GM12878 (cell line): ENCODE measurements around the gene ENDOV. TPM values are rescaled to one million over a fixed set of nuclear protein-coding genes. Genes with fewer than 3 reads are reported as not detected.

ENCODE experiments used
- ATAC-seq: fragments of 200-7000 bp; cut with Tn5 transposase; 3 replicates; pipeline ENCODE4 v1.9.1; 2020; ENCODE audit warnings: mild to moderate bottlenecking, moderate library complexity
- Bru-seq: library from RNA; stranded (reverse); fragments of 400-500 nt; gene quantifications from one replicate; lab custom pipeline; 2021; lab: Mats Ljungman, UMichigan
- BruChase-seq, 2 experiments: library from RNA; stranded (reverse); fragments of 400-500 nt; gene quantifications; one replicate each; lab custom pipeline; 2021; lab: Mats Ljungman, UMichigan
- BruUV-seq: library from RNA; stranded (reverse); fragments of 400-500 nt; replicated peaks from 2 replicates; lab custom pipeline; 2021; lab: Mats Ljungman, UMichigan
- CTCF ChIA-PET: fragments of 300-600 bp; sonication (Branson Sonifier 250); formaldehyde crosslinking; extraction: SDS; loops from one replicate; lab custom pipeline; 2021; ENCODE audit warnings: inconsistent platforms; lab: Yijun Ruan, JAX
- POLR2A ChIA-PET: fragments of 350-600 bp; formaldehyde crosslinking; extraction: SDS; loops from one replicate; lab custom pipeline; 2021; ENCODE audit warnings: inconsistent platforms; lab: Charles Lee
- RAD21 ChIA-PET: fragments of 300-600 bp; sonication (Branson Sonifier 250); formaldehyde crosslinking; loops from one replicate; lab custom pipeline; 2023; ENCODE audit warnings: antibody characterized with exemption; ENCODE audit not compliant: unreplicated experiment; lab: Charles Lee
- SMC1A ChIA-PET: fragments of 300-600 bp; sonication (Branson Sonifier 250); formaldehyde crosslinking; loops from one replicate; lab custom pipeline; 2023; ENCODE audit not compliant: unreplicated experiment, uncharacterized antibody; lab: Charles Lee
- DNase-seq: peaks from one replicate; pipeline ENCODE4 v3.0.0-alpha.2; 2011; ENCODE audit warnings: low read depth, low spot score
- FAIRE-seq: peaks from 3 replicates; lab custom pipeline; 2011; peaks lifted over from hg19 to GRCh38; lab: Jason Lieb, UNC
- H2AFZ ChIP-seq: 2 replicates; pipeline ENCODE4 v1.6.0; 2011; ENCODE audit warnings: low read depth, low read length, control low read depth; ENCODE audit not compliant: control insufficient read depth
- H3K27ac ChIP-seq: 2 replicates; pipeline ENCODE4 v1.5.1; 2011; ENCODE audit warnings: control low read depth; ENCODE audit not compliant: control insufficient read depth, insufficient read depth
- H3K27me3 ChIP-seq, 2 experiments: replicated peaks in 1 of 2; 2 replicates each; pipeline versions ENCODE4 v1.6.0 to v1.6.1; 2011; ENCODE audit warnings: low read length in 1 of 2; ENCODE audit not compliant: control insufficient read depth in 2 of 2, insufficient read depth in 2 of 2
- H3K36me3 ChIP-seq, 2 experiments: 2 replicates each; pipeline ENCODE4 v1.5.1; 2011; ENCODE audit warnings: low read length in 1 of 2; ENCODE audit not compliant: control insufficient read depth in 2 of 2, insufficient read depth in 2 of 2
- H3K4me1 ChIP-seq: 2 replicates; pipeline ENCODE4 v1.6.1; 2011; ENCODE audit warnings: mild to moderate bottlenecking, low read length, moderate library complexity, mixed read lengths; ENCODE audit not compliant: control insufficient read depth, insufficient read depth
- H3K4me2 ChIP-seq: 2 replicates; pipeline ENCODE4 v1.6.0; 2011; ENCODE audit warnings: control low read depth; ENCODE audit not compliant: control insufficient read depth, insufficient read depth
- H3K4me3 ChIP-seq: fragments of 200-600 bp; sonication (generic); 2 replicates; pipeline ENCODE4 v1.5.1; 2016
- H3K79me2 ChIP-seq: 2 replicates; pipeline ENCODE4 v1.6.0; 2011; ENCODE audit warnings: low read length; ENCODE audit not compliant: control insufficient read depth, insufficient read depth
- H3K9ac ChIP-seq: 2 replicates; pipeline ENCODE4 v1.8.0; 2011; ENCODE audit warnings: low read length, control low read depth, mixed read lengths; ENCODE audit not compliant: control insufficient read depth, insufficient read depth
- H3K9me3 ChIP-seq: replicated peaks from 3 replicates; pipeline ENCODE4 v1.5.1; 2011; ENCODE audit warnings: mild to moderate bottlenecking, low read length; ENCODE audit not compliant: control insufficient read depth, insufficient read depth
- H4K20me1 ChIP-seq: 2 replicates; pipeline ENCODE4 v1.6.0; 2011; ENCODE audit not compliant: control insufficient read depth, insufficient read depth
- BMI1 ChIP-seq: fragments of 450-650 bp; IDR thresholded peaks from 2 replicates; pipeline ENCODE4 v1.6.1; 2016; ENCODE audit warnings: mild to moderate bottlenecking, moderate library complexity, borderline replicate concordance
- BRCA1 ChIP-seq: IDR thresholded peaks from 2 replicates; pipeline ENCODE4 v1.6.1; 2011; ENCODE audit warnings: low read depth, low read length, improper control_type of control experiment
- CEBPB ChIP-seq, 2 experiments: fragments of 150-350 bp in 1 of 2; IDR thresholded peaks; 2 replicates each; pipeline ENCODE4 v1.6.1; 2012 to 2014; ENCODE audit warnings: low read depth in 2 of 2, low read length in 2 of 2, borderline replicate concordance in 1 of 2, inconsistent platforms in 1 of 2
- HCFC1 ChIP-seq: fragments of 150-350 bp; IDR thresholded peaks from 2 replicates; pipeline ENCODE4 v1.6.1; 2014; ENCODE audit warnings: low read length
- HDGF ChIP-seq: fragments of 450-650 bp; IDR thresholded peaks from 2 replicates; pipeline ENCODE4 v1.6.1; 2016; ENCODE audit warnings: antibody characterized with exemption
- MEF2A ChIP-seq: IDR thresholded peaks from 2 replicates; pipeline ENCODE4 v1.6.1; 2011; ENCODE audit warnings: low read depth, mild to moderate bottlenecking, low read length, moderate library complexity; ENCODE audit not compliant: insufficient read depth
- MTA3 ChIP-seq: IDR thresholded peaks from 2 replicates; pipeline ENCODE4 v1.6.1; 2012; ENCODE audit warnings: low read length, inconsistent platforms, borderline replicate concordance
- NBN ChIP-seq: fragments of 450-650 bp; IDR thresholded peaks from 2 replicates; pipeline ENCODE4 v1.6.1; 2016
- RB1 ChIP-seq: fragments of 450-650 bp; formaldehyde crosslinking; IDR thresholded peaks from 2 replicates; pipeline ENCODE4 v1.6.1; 2017; ENCODE audit warnings: mild to moderate bottlenecking, borderline replicate concordance
- RUNX3 ChIP-seq: IDR thresholded peaks from 2 replicates; pipeline ENCODE4 v1.6.1; 2012; ENCODE audit warnings: low read length, inconsistent platforms
- SIN3A ChIP-seq: IDR thresholded peaks from 2 replicates; pipeline ENCODE4 v1.6.1; 2012; ENCODE audit warnings: low read depth, low read length, improper control_type of control experiment
- SRF ChIP-seq, 2 experiments: IDR thresholded peaks; 2 replicates each; pipeline ENCODE4 v1.6.1; 2011; ENCODE audit warnings: low read depth in 2 of 2, low read length in 2 of 2, mild to moderate bottlenecking in 1 of 2, moderate library complexity in 1 of 2
- SUZ12 ChIP-seq: fragments of 200-600 bp; sonication (generic); IDR thresholded peaks from one replicate; pipeline ENCODE4 v1.6.1; 2018; ENCODE audit warnings: antibody characterized with exemption, mild to moderate bottlenecking; ENCODE audit not compliant: unreplicated experiment
- WGBS: methylation state at CpG from one replicate; pipeline ENCODE4 v1.1.6; 2016; ENCODE audit warnings: low lambda C conversion rate; ENCODE audit not compliant: insufficient replicate concordance, insufficient coverage; ENCODE audit errors: missing lambda C conversion rate; 5-methylcytosine and 5-hydroxymethylcytosine counted together
- in situ Hi-C: fragments of 300-500 bp; cut with MboI; formaldehyde crosslinking; loops from 9 replicates; pipeline ENCODE4 v1.14.3; 2018; ENCODE audit warnings: mixed read lengths
- intact Hi-C: fragments of 100-400 bp; cut with micrococcal nuclease; formaldehyde crosslinking; loops from one replicate; pipeline ENCODE4 v1.14.2; 2022; ENCODE audit not compliant: unreplicated experiment
- long read RNA-seq, 2 experiments: library from polyadenylated mRNA; unstranded; transcript quantifications; one replicate each; pipeline ENCODE4 v2.0.0, GENCODE V29; 2019 to 2020
- polyA minus RNA-seq, 3 experiments: library from RNA; depleted of rRNA, polyadenylated mRNA; stranded (reverse); fragments of >200 nt; gene quantifications; 2 replicates each; pipeline ENCODE4 v1.2.3, GENCODE V29; 2011
- polyA plus RNA-seq, 11 experiments: library from polyadenylated mRNA; depleted of rRNA in 4 of 11; unstranded in 6 of 11; stranded (reverse) in 5 of 11; fragments of >200 nt; fragmentation: Nextera tagmentation in 4 of 11; fragmentation: Illumina TruSeq in 1 of 11; extraction: Ambion mirVana in 4 of 11; extraction: Trizol in 1 of 11; gene quantifications; 1 replicate in 1 of 11; 2 replicates in 10 of 11; pipeline versions ENCODE4 v1.2.1 to v1.2.3, GENCODE V29; 2011 to 2016; ENCODE audit warnings: inconsistent platforms in 2 of 11, missing spikeins in 2 of 11, low read depth in 1 of 11
- total RNA-seq, 4 experiments: library from RNA; depleted of rRNA in 3 of 4; stranded (reverse); fragments of >200 nt in 3 of 4; fragmentation: Illumina TruSeq in 1 of 4; extraction: Trizol in 1 of 4; gene quantifications; 2 replicates each; pipeline versions ENCODE4 v1.2.1 to v1.2.3, GENCODE V29; 2013 to 2021
- TF ChIP-seq, protein P1 (sequence below): fragments of 450-650 bp; formaldehyde crosslinking; IDR thresholded peaks from 2 replicates; pipeline ENCODE4 v1.5.0; 2022; ENCODE audit warnings: mild to moderate bottlenecking, missing genetic modification characterization

Gene ENDOV
- total RNA-seq (2013; cell fraction: nucleolus; rRNA removed): 27.5 and 31.4 TPM in 2 replicates
- total RNA-seq (2014; rRNA removed) (7.3 and 10.1 TPM in 2 replicates), total RNA-seq (2014; rRNA removed; fragmentation: Illumina TruSeq; extraction: Trizol) (3.0 and 3.8 TPM in 2 replicates), total RNA-seq (2021) (10.7 and 11.9 TPM in 2 replicates), polyA plus RNA-seq (2011; rRNA removed) (5.0 and 6.6 TPM in 2 replicates), polyA plus RNA-seq (2014; fragmentation: Illumina TruSeq; extraction: Trizol) (1.6 and 3.1 TPM in 2 replicates), polyA plus RNA-seq (2014; fragmentation: Nextera tagmentation; extraction: Ambion mirVana) (1 to 10 TPM in 1 of 2 experiments, under 1 TPM in 1; 0.63 to 4.5 TPM), polyA plus RNA-seq (2014; rRNA removed) (9.6 and 10.3 TPM in 2 replicates), polyA plus RNA-seq (2016; fragmentation: Nextera tagmentation; extraction: Ambion mirVana) (10 to 100 TPM; 10.4 to 11.6 TPM), polyA minus RNA-seq (2011; rRNA and poly(A)+ RNA removed) (8.2 and 15.3 TPM in 2 replicates), Bru-seq, nascent RNA (percentile 55 among the genes with signal in this experiment), BruChase-seq, experiment 1, labeled RNA remaining after a 6-hour chase (percentile 52 among the genes with signal in this experiment), BruChase-seq, experiment 2, labeled RNA remaining after a 2-hour chase (percentile 53 among the genes with signal in this experiment)
- polyA plus RNA-seq (2011; ENCODE audit: low read depth): 5.6 TPM
- polyA plus RNA-seq (2011; cell fraction: cytosol; rRNA removed): 9.0 and 10.5 TPM in 2 replicates
- polyA plus RNA-seq (2011; cell fraction: nucleus; rRNA removed): 17.5 and 22.4 TPM in 2 replicates
- 10.7 and 11.6 TPM in 2 replicates for polyA plus RNA-seq (2012)
- polyA minus RNA-seq (2011; cell fraction: cytosol; rRNA and poly(A)+ RNA removed): 2.8 TPM in 2 replicates
- polyA minus RNA-seq (2011; cell fraction: nucleus; rRNA and poly(A)+ RNA removed): 8.0 and 17.9 TPM in 2 replicates
- long read RNA-seq, experiment 1, partial matches to known transcripts: 1 of 4 reads
- long read RNA-seq, experiment 1, other reads (novel, unspliced or antisense): 3 of 4 reads
- long read RNA-seq, experiment 2, partial matches to known transcripts: 0 of 10 reads
- long read RNA-seq, experiment 2, other reads (novel, unspliced or antisense): 8 of 10 reads

DNA sequence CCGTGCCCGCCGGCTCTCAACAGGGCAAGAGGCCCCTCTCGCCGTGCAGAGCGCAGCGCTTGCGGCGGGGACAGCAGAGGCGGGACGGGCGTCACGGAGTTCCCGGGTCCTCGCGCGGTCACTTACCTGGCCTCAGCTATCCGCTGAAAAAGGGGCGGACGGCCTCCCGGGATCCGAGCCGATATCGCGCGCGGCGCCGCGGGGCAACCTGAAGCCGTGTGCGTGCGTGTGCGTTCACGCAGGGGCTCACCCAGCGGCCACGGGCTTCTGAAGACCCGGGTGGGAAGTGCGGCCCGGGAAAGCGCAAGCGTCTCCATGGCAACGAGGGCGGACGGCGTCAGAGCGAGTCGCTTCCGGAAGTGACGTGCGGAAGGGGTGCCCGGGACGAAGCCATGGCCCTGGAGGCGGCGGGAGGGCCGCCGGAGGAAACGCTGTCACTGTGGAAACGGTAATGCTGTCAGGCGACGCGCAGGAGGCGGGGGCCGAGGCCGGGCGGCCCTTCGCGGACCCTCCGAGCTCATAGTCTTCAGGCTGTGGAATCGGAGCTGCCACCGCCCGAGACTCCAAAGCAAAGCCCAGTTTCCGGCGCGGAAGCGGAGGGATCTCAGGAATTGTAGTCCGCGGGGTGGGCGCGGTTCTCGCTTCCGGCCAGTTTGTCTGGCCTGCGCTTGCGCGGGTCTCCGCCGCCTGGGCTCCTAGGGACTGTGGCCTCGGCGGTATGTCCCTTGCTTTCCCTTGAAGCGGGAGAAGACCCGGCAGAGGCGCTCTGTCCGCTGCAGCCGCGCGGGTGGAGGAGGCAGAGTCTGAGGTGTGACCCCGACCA, at the start of gene ENDOV:
Gene ENDOV, plus strand, starts transcription at position 365 of the 823 bp plus-strand sequence. Its CDS starts 28 bp downstream, at position 393.
- in situ Hi-C loops: no loop called here
- Histone ChIP-seq H3K9me3 (no peaks in the 10 kb centered on the region), H3K36me3 (no peaks in the 10 kb centered on the region; a peak in 1 of 4 replicates), H4K20me1 (no peaks in the 10 kb centered on the region), H3K4me2 (peak within 1 kb of the TSS; percentile 99), H3K27ac (peak within 1 kb of the TSS; percentile 87), H3K79me2 (peaks cover 5% of the 10 kb centered on the region), H3K4me3 (peak within 1 kb of the TSS; percentile 93), H2AFZ (peak within 1 kb of the TSS; percentile 98), H3K4me1 (no peaks in the 10 kb centered on the region), H3K9ac (peak within 1 kb of the TSS; percentile 81), H3K27me3 (no peaks in the 10 kb centered on the region)
- peak; percentile 96 for ATAC-seq
- SMC1A ChIA-PET: interaction anchor here (1.7 kb wide), 1 partner anchor 39 kb away, joined by 3 read pairs; no protein-coding TSS in a partner anchor
- CTCF ChIA-PET: interaction anchor here (0.7 kb wide), 1 partner anchor 12 kb away, joined by 3 read pairs; no protein-coding TSS in a partner anchor
- RAD21 ChIA-PET: interaction anchor here (1.1 kb wide), 1 partner anchor 219 kb away, joined by 3 read pairs; no protein-coding TSS in a partner anchor
- POLR2A ChIA-PET: no interaction called here
- TSS peak; percentile 80 for BruUV-seq
- WGBS: under 1% methylated on average over 88 of the region's 97 CpGs
- intact Hi-C loops: no loop called here
- peak; percentile 56 for DNase-seq
- peak; percentile 99 for FAIRE-seq
- TF ChIP-seq SUZ12 (no peak), SRF (IDR thresholded peaks at IDR 0.05; ENCODE audit: low read depth in 2 of 2, low read length in 2 of 2) (peak in 1 of 2 experiments; percentile 62; a peak in 1 of 4 replicates), HCFC1 (peak; percentile 65), HDGF (no peak), BRCA1 (no peak), RUNX3 (peak; percentile 56), BMI1 (peak; percentile 99), MTA3 (no peak), NBN (peak; percentile 94), MEF2A (no peak), RB1 (peak; percentile 87; the same call in 1 of the 2 replicates), SIN3A (peak; percentile 93), CEBPB (IDR thresholded peaks at IDR 0.05; ENCODE audit: borderline replicate concordance in 1 of 2, low read depth in 2 of 2, low read length in 2 of 2) (no peak)
- TF ChIP-seq, protein P1, sequence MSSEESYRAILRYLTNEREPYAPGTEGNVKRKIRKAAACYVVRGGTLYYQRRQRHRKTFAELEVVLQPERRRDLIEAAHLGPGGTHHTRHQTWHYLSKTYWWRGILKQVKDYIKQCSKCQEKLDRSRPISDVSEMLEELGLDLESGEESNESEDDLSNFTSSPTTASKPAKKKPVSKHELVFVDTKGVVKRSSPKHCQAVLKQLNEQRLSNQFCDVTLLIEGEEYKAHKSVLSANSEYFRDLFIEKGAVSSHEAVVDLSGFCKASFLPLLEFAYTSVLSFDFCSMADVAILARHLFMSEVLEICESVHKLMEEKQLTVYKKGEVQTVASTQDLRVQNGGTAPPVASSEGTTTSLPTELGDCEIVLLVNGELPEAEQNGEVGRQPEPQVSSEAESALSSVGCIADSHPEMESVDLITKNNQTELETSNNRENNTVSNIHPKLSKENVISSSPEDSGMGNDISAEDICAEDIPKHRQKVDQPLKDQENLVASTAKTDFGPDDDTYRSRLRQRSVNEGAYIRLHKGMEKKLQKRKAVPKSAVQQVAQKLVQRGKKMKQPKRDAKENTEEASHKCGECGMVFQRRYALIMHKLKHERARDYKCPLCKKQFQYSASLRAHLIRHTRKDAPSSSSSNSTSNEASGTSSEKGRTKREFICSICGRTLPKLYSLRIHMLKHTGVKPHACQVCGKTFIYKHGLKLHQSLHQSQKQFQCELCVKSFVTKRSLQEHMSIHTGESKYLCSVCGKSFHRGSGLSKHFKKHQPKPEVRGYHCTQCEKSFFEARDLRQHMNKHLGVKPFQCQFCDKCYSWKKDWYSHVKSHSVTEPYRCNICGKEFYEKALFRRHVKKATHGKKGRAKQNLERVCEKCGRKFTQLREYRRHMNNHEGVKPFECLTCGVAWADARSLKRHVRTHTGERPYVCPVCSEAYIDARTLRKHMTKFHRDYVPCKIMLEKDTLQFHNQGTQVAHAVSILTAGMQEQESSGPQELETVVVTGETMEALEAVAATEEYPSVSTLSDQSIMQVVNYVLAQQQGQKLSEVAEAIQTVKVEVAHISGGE (CRISPR knock-in tag): peak; percentile 62; the same call in 1 of the 2 replicates
